MM.1S (cell line): ENCODE results near the gene P2RX2.

ENCODE experiments used
- CTCF ChIP-seq: fragments of 300-600 bp; sonication (generic); IDR thresholded peaks from 2 replicates; pipeline ENCODE4 v1.5.1; 2016; ENCODE audit warnings: antibody characterized with exemption, low read length, mixed read lengths
- EZH2 ChIP-seq: fragments of 300-600 bp; sonication (generic); optimal IDR thresholded peaks from 2 replicates; pipeline ENCODE3; 2017; ENCODE audit warnings: low read depth, mild to moderate bottlenecking, antibody characterized with exemption, low read length, mixed read lengths
- EZH2phosphoT487 ChIP-seq: fragments of 300-600 bp; sonication (generic); IDR thresholded peaks from 2 replicates; pipeline ENCODE4 v1.6.1; 2018; ENCODE audit warnings: antibody characterized with exemption, low read length

- TF ChIP-seq EZH2phosphoT487: no peak
- TF ChIP-seq CTCF: no peak
- no peak for TF ChIP-seq EZH2
Measured at GRCh38 chr12:132647858-132648257, 29.3 kb downstream of the P2RX2 start.
